GM18951 (cell line): ENCODE results near the gene TMEM95.

Experiments used
- POLR2A ChIP-seq: IDR thresholded peaks from 4 replicates; pipeline ENCODE4 v1.6.1; 2011; ENCODE audit warnings: mild to moderate bottlenecking; ENCODE audit not compliant: insufficient read length, insufficient read depth; ENCODE audit errors: extremely low read depth
- in situ Hi-C: fragments of 300-500 bp; cut with MboI; formaldehyde crosslinking; loops from one replicate; pipeline ENCODE4 v1.12.0; 2022; ENCODE audit warnings: low sequenced_read_pairs, mixed read lengths, inconsistent platforms; ENCODE audit not compliant: unreplicated experiment

TMEM95 gene

GRCh38 chr17:7355053-7355452 is at the start of gene TMEM95:
Gene TMEM95, plus strand, starts transcription at chr17:7355156. Its CDS starts 49 bp downstream, at chr17:7355205.
- in situ Hi-C loops = no loop called here

GRCh38 chr17:7306911-7307685 is 47.9 kb upstream of the TMEM95 start, which contains the start of gene EIF5A:
Gene EIF5A, plus strand, starts transcription at chr17:7307628. Its CDS starts 2,008 bp downstream, at chr17:7309636.
- in situ Hi-C loops = no loop called here
- TF ChIP-seq POLR2A = peak; percentile 70

More at GRCh38 chr17:7355053-7355452, at the start of gene TMEM95:
- no peak for TF ChIP-seq POLR2A

GRCh38 chr17:7307686-7308624 is 47.0 kb upstream of the TMEM95 start:
- no peak for TF ChIP-seq POLR2A
- in situ Hi-C loops = no loop called here

- in situ Hi-C loops = no loop called here
These were observed 46.1 kb upstream of the TMEM95 start for GRCh38 chr17:7308625-7309433.

GRCh38 chr17:7309628-7310027 is 45.3 kb upstream of the TMEM95 start:
- no peak for TF ChIP-seq POLR2A
- in situ Hi-C loops = no loop called here

More at GRCh38 chr17:7308625-7309433, 46.1 kb upstream of the TMEM95 start:
- peak; percentile 41 for TF ChIP-seq POLR2A

- in situ Hi-C loops = no loop called here
- TF ChIP-seq POLR2A = no peak
These were observed 43.7 kb upstream of the TMEM95 start for GRCh38 chr17:7311110-7311705.

GRCh38 chr17:7312432-7313087 is 42.4 kb upstream of the TMEM95 start:
- in situ Hi-C loops = no loop called here
- TF ChIP-seq POLR2A = no peak

- in situ Hi-C loops = no loop called here
- peak; percentile 42 for TF ChIP-seq POLR2A
These were observed 41.7 kb upstream of the TMEM95 start for GRCh38 chr17:7313088-7313889.

GRCh38 chr17:7313890-7314718 is 40.9 kb upstream of the TMEM95 start:
- in situ Hi-C loops = no loop called here

GRCh38 chr17:7314719-7315569 is 40.0 kb upstream of the TMEM95 start, which contains the start of gene GPS2:
Gene GPS2, minus strand, starts transcription at chr17:7315360. Its CDS starts 308 bp downstream, at chr17:7315052.
- in situ Hi-C loops = no loop called here
- TF ChIP-seq POLR2A = peak; percentile 83

More at GRCh38 chr17:7313890-7314718, 40.9 kb upstream of the TMEM95 start:
- peak; percentile 19 for TF ChIP-seq POLR2A
